HL-60 (cell line): Measurements from ENCODE around the gene CALCA.

Experiments used
- DNase-seq, 2 experiments: peaks; one replicate each; pipeline ENCODE4 v3.0.0-alpha.2; 2010 to 2020; ENCODE audit warnings: low read depth in 1 of 2, low spot score in 1 of 2
- H3K27ac ChIP-seq: fragments of 250-450 bp; sonication (Bioruptor Pico); replicated peaks from 2 replicates; pipeline ENCODE4 v1.5.1; 2020; ENCODE audit warnings: mild to moderate bottlenecking, moderate library complexity
- H3K27me3 ChIP-seq: fragments of 250-450 bp; sonication (Bioruptor Pico); 2 replicates; pipeline ENCODE4 v1.5.1; 2021; ENCODE audit warnings: mild to moderate bottlenecking, moderate library complexity; ENCODE audit not compliant: insufficient read depth, poor library complexity, severe bottlenecking
- H3K4me3 ChIP-seq: replicated peaks from 2 replicates; pipeline ENCODE4 v1.5.1; 2011; ENCODE audit warnings: mild to moderate bottlenecking, control low read depth, low read length; ENCODE audit not compliant: insufficient read depth
- CTCF ChIP-seq: IDR thresholded peaks from one replicate; pipeline ENCODE4 v1.5.1; 2011; ENCODE audit warnings: low read length, control low read depth, inconsistent platforms; ENCODE audit not compliant: insufficient read depth
- GABPA ChIP-seq: IDR thresholded peaks from 2 replicates; pipeline ENCODE4 v1.6.1; 2012; ENCODE audit warnings: low read depth
- POLR2AphosphoS5 ChIP-seq: IDR thresholded peaks from 2 replicates; pipeline ENCODE4 v1.6.1; 2012; ENCODE audit warnings: low read depth
- REST ChIP-seq: IDR thresholded peaks from 2 replicates; pipeline ENCODE4 v1.6.1; 2012; ENCODE audit warnings: low read depth; ENCODE audit not compliant: insufficient replicate concordance
- SPI1 ChIP-seq: IDR thresholded peaks from 2 replicates; pipeline ENCODE4 v1.6.1; 2012; ENCODE audit warnings: low read depth, mild to moderate bottlenecking, borderline replicate concordance
- long read RNA-seq: library from polyadenylated mRNA; unstranded; transcript quantifications from one replicate; pipeline ENCODE4 v2.0.0, GENCODE V29; 2020

Gene CALCA, protein sequence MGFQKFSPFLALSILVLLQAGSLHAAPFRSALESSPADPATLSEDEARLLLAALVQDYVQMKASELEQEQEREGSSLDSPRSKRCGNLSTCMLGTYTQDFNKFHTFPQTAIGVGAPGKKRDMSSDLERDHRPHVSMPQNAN
- long read RNA-seq = 0 reads

DNA sequence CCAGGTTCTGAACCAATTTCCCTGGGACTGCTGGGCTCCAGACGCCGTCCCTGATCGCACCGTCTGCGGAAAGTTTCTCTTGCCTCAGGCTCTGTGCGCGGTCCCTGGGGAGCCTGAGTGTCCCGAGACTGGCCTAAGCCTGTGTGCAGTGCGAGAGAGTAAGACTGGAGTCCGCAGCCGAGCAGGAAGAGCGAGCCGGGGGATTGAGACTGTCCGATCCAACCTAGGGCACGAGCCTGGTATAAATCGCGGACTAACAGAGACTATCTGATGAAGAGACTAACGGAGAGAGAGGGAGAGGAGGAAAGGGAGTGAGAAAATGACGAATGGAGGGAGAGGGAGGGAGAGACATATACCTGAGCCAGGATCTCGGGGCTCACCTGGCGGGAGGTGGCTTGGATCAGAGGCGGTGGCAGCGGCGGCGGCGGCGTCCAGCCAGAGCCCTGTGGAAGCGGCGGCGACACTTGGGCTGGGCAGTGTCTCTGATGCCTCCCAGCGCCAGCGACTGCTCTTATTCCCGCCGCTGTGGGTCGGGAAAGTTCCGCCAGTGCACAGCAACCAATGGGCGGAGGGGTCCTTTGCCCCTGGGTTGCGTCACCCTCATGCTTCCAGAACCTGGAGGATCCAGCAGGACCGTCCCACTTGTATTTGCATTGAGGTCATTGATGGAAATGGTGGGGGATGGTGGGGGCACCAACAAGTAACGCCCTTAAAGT is at the start of gene CALCA:
CALCA (minus strand) TSS at position 487 of the 716 bp plus-strand sequence. CDS start 1,159 bp downstream, outside the sequence.
- TF ChIP-seq SPI1 (no peak), REST (no peak), POLR2AphosphoS5 (no peak), CTCF (no peak), GABPA (no peak)
- peaks cover 50% of the 10 kb centered on the region for H3K27me3 ChIP-seq
- DNase-seq = no peak
- no peak within 1 kb of the TSS for H3K4me3 ChIP-seq
- no peak within 1 kb of the TSS for H3K27ac ChIP-seq

- Histone ChIP-seq H3K27ac (no peak overlapping the region), H3K4me3 (no peak overlapping the region), H3K27me3 (peaks cover 3% of the 10 kb centered on the region)
- no peak for TF ChIP-seq CTCF
- no peak for TF ChIP-seq GABPA
- TF ChIP-seq POLR2AphosphoS5 = no peak
- no peak for TF ChIP-seq REST
- no peak for TF ChIP-seq SPI1
- DNase-seq = no peak
Measured at GRCh38 chr11:15016200-15016599, 44.0 kb upstream of the CALCA start.

DNA sequence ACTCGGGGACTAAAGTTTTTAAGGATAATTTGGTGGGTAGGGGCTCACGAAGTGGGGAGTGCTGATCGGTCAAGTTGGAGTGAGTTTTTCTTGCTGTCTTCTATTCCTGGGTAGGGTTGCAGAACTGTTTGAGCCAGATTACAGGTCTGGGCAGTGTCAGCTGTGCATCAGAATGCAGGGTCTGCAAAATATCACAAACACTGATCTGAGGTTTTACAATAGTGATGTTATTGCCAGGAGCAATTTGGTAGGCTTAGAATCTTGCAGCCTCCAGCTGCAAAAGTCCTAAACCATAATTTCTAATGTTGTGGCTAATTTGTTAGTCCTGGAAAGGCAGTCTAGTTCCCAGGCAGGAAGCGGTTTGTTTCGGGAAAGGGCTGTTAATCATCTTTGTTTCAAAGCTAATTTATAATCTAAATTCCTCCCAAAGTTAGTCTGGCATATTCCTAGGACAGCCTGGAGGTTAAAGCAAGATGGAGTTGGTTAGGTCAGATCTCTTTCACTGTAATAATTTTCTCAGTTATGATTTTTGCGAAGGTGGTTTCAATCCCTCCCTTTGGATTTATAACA is 39.7 kb upstream of the CALCA start:
- no peak for DNase-seq
- H3K27me3 ChIP-seq = peaks cover 3% of the 10 kb centered on the region
- H3K4me3 ChIP-seq = no peak overlapping the region
- TF ChIP-seq SPI1 (no peak), POLR2AphosphoS5 (no peak), GABPA (no peak), CTCF (no peak), REST (no peak)
- H3K27ac ChIP-seq = no peak overlapping the region
